Esophagus squamous epithelium (tissue), 4 donors: ENCODE results near the gene GNPDA1.

Source experiments
- POLR2A ChIP-seq, 4 donors: fragments of 450-650 bp; IDR thresholded peaks; one replicate each; pipeline ENCODE4 v1.6.1; 2017; ENCODE audit warnings: antibody characterized with exemption in 4 of 4, mild to moderate bottlenecking in 4 of 4, moderate library complexity in 3 of 4
- TF ChIP-seq, protein P1 (sequence below), 6 experiments: fragments of 450-650 bp in 4 of 6; fragments of 200-600 bp in 2 of 6; sonication (generic) in 2 of 6; IDR thresholded peaks; one replicate each; pipeline ENCODE4 v1.5.1; 2016 to 2019; ENCODE audit warnings: antibody characterized with exemption in 6 of 6, mild to moderate bottlenecking in 4 of 6, moderate library complexity in 4 of 6

DNA sequence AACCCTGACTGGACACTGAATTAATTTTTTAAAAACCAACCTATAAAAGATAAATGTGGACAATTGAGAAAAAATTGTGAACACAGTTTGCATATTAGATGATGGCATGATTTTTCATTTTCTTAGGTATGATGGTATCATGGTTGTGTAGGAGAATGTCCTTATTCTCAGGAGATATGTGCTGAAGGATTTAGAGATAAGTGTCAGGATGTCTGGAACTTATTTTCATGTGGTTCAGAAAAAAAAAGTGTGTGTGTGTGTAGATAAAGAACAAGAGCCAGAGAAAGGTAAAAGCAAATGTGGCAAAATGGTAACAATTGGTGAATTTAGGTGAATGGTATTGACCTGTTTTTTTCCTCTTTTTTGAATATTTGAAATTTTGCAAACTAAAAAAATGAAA is 4.0 kb downstream of the GNPDA1 start:
- TF ChIP-seq, protein P1, sequence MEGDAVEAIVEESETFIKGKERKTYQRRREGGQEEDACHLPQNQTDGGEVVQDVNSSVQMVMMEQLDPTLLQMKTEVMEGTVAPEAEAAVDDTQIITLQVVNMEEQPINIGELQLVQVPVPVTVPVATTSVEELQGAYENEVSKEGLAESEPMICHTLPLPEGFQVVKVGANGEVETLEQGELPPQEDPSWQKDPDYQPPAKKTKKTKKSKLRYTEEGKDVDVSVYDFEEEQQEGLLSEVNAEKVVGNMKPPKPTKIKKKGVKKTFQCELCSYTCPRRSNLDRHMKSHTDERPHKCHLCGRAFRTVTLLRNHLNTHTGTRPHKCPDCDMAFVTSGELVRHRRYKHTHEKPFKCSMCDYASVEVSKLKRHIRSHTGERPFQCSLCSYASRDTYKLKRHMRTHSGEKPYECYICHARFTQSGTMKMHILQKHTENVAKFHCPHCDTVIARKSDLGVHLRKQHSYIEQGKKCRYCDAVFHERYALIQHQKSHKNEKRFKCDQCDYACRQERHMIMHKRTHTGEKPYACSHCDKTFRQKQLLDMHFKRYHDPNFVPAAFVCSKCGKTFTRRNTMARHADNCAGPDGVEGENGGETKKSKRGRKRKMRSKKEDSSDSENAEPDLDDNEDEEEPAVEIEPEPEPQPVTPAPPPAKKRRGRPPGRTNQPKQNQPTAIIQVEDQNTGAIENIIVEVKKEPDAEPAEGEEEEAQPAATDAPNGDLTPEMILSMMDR (IDR thresholded peaks at IDR 0.05): no peak
- TF ChIP-seq POLR2A (IDR thresholded peaks at IDR 0.05): no peak
